NCI-H2227 (cell line): Measurements from ENCODE around the gene PRKCH.

Experiments used
- DNase-seq: peaks from one replicate; lab custom pipeline; 2025; ENCODE audit not compliant: unreplicated experiment; lab: John Stamatoyannopoulos, UW

Gene PRKCH

DNA sequence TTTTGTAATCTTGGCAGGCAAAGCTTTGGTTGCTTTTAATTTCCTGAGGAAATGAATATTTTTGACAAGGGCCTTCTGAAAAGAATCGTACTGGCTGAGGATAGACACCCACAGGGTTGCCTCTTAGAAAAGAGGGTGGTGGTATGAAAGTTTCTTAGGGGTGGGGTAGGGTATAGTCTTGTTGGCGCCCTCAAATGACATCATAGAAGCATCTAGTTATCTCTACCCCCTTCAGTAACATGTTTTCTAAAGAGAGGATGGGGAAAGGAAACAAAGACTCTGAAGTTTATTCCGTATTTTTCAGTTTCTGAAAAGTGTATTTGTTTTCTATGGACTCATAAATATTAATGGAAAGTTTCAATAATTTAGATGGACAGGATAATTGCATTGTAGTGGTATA, 13.7 kb downstream of the PRKCH start:
- no peak for DNase-seq

DNA sequence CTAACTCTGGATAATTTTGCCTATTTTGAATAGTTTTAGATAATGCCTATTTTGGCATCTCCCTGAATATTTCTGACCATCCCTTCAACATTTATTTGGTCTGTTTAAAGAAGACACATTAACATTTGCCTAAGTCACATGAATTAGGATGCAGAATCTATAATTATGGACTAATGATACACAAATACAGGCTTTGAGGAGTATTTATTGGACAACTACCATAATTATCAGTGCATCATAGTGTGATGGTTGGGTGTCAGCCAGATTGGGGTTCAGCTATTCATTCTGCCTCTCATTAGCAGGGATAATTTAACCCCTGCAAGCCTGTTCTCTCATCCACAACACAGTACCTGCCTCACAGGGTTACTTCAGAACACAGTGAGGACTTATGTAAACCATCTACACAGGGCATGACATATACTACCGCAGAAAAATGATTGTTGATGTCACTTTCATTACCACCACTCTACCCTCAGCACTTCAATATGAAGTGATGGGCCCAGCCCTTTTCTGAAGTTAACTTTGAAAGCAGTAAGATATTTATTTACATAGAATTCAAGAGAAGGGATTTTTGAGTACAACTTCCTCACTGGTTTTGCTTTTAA, 14.4 kb downstream of the PRKCH start:
- no peak for DNase-seq

DNA sequence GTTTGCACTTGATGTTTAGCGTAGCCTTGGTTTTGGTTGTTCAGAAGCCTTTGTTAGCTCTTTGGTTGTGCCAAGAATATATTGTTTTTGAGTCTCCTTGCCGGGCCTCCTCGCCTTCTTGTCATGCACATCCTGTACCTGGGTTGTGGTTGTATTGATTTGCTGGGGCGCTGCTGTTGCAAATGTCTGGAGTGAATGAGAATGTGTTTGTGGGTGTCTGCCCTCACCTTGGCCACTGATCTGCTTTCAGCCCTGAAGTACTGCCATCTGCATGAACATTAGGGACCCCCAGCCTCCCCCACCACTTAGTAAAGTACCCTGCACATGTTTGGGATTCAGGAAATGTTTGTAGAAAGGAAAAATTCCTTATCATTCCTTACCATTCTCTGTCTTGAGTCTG, 16.5 kb downstream of the PRKCH start:
- no peak for DNase-seq

DNA sequence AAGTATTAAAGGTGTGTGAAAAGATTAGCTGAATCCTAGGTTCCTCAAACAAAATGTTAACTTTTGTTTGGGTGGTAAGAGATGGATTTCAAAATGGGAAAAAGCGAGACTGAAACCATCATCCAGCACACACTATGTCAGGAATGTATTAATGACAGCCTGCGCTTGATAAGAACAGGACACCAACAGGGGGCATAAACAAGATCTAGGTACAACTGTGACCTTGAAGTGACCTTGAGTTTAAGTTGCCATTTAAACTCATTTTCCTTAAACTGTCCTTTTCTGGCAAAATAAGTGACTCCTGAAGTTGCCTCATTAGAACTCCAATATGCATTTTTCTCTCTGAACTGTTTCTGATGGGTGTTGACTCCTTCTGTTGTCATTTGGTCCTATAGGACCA, 17.1 kb downstream of the PRKCH start:
- no peak for DNase-seq

DNA sequence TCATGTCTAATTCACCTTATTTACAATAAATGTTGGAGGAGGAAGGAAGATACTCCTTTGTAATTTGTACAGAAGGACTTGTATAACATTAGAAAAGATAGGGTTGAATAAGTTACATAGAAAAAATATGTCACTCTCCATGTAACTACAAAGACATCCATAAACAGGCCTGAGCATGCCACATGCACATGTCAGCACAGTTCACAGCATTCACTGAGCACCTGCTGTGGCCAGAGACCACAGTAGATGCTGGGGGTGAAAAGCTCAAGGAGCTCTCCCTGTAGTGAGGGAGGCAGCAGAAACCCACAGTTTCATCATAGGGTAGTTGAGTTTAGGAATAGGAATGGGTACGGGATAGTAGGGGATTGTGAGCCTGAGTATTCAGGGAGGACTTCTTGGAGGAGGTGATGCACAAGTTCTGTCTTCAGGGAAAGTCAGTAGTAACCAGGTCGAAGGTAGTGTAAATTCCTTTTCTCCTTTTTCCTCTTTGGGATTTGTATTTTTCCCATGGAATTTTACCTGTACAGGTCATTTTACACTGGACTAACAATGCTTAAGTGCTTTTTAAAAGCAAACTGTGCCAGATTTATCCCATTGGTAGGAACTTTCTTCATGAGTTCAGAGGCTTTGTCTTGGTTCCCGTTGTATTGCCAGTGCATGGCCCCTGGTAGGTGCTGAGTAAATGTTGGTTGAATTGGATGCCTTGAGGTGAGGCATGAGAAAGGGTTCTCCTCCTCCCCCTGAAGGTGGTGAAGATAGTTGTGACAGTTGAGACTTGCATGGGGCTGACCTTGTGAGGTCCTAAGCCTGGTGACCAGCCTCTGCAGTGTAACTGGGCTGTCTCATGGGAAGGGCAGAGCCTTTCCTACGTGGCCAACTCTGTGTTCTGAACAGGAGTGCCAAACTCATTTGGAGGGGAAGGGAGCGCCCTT, 20.2 kb downstream of the PRKCH start:
- no peak for DNase-seq

DNA sequence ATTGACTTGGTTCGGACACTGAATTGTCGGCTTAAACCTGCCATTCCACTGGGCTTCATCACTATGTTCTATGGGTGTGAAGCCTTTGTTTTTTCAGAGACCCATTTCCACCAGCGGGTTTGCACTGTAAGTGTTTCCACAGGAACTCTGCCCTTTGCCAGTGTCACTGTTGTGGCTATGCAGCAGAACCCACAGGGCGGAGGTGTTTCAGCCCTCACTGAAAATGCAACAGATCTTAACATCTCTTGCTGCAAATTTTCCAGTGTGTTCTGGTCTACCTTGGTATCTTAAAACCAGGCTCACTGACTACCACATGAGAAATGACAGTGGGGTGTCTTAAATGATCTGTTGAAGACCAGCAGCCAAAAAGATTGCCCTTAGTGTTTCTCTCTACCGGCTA, 21.1 kb downstream of the PRKCH start:
- DNase-seq = no peak

DNA sequence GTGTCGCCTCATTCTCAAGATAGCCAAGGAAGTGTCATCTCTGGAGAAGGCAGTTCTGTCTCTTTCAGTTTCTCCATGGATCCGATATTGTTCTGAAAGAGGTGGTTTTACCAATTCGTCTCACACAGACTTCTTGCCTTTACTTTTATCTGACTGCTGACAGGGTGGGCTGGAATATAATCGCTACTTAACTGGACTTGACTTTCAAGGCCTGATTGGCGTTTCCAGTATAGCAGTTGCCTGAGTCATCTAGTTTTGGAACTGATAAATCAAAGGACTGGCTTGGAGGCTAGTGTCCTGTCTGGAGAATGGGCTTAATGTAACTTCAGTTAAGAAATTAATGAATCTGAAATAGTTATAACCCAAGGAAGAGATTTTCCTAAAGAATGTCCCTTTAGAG, 21.6 kb downstream of the PRKCH start:
- DNase-seq = no peak

DNA sequence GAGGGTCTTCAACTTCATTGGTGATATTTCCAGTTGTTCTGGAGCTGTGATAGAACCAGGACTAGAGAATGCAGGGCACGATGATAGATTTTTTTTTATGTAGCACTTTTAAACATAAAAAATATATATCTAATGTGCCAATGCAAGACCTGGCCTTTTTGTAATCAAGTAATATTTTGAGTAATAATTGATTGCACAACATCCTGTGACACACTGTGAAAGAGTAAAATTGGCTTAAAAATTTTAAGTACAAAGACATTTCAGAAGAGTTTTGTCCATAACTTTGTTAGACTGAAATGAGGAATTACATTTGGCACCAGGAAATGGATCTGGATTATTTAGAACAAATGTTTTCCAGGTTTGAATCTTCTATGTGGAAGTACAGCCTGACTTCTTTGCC, 22.1 kb downstream of the PRKCH start:
- DNase-seq = no peak

DNA sequence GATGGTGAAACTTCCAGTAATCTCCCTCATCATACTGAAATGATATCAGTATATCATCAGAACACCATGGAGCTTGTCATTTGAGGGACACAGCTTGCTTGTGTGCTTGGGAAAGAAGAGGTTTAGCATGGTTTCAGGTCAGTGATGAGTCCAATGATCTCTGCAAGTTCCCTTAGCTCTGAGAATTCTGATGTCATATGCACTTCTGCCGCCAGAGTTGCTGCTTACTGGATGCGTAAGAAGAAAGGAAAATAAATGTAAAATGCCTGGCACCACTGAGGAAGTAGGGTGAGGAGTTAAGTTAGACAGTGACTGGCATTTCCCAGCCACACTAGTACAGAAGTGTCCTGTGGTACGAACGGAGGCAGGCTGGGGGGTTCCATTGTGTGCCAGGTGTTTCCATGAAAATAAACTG, 22.6 kb downstream of the PRKCH start:
- DNase-seq = no peak

DNA sequence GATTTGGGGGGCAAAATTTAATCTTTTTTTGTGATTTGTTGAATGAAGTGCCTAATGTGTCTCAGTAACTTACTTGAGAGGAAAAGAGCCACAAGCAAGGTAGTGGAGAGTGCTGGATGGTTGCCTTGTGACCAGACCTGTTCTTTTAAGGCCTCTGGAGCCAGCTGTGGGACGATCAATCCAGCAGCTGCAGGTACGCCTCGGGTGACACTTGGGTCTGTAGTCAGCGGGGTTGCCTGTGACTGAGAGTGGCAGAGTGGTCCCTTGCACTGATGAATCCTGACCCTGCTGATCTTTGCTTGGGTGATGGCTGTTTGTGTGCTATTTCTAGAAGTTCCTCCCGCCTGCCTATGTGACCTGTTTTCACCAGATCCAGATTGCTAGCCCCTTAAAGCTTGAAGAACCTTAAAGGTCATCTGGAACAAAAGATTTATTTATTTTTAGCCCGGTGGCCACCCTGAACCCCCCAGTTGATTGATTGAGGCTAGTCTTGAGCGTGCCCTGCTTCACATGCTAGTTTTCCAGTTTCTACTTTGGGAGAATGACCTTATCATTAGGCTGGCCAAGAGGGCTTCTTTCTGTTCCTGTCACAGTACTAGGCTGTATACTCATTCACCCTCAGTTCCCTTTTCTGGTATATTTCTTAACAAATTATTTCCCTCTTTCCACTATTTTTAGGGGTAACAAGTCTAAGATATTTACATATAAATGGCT, 23.2 kb downstream of the PRKCH start:
- DNase-seq = no peak

DNA sequence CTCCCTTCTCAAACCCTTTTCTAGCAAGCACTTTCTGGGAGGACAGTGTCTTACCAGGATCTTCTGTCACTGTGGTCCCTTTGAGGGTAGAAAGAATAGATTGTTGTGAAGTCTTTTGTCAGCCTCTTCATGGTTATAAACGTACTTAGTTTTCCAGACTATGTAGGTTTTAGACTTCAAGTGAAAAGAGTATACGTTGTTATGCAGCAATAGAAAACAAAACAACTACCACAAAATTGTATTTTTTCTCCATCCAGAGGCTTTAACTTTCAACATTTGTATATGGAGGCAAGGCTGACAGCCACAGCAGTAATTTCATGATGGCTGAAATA, 23.7 kb downstream of the PRKCH start:
- DNase-seq = no peak

DNA sequence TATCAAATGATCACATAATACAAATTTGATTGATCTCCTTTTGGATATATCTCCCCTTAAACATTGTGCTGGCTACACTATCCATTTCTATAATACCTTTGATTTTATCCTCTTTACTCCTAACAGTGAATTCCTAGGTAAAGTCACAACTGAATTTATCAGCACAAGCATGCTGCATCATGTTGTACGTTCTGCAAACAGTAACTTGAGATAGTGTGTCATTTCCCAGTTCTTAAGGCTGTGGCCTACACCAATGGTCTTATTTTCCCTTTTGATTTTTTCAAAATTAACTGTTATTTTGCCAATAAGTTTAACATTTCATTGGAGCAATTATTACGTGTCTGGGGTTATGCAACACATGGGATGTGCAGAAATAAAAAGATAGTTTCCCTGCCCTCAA, 24.8 kb downstream of the PRKCH start:
- no peak for DNase-seq

DNA sequence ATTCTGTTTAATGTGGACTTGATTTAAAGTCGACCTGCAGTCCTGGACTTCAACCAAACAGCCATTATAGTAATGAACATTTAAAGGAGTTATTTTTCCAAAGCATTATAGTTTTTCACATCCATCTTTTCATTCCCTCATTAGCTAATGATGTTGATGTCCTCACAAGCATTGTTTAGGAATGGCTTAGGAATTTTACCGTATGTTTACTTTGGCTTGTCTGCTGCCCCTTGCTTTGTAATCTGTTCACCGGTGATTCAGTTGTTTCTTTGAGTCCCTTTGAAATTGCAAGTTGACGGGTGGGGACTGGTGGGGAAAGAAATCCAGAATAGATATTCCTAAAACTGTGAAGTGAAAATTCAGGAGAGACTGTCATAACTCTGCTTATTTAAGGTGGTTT, 25.4 kb downstream of the PRKCH start:
- DNase-seq = no peak

DNA sequence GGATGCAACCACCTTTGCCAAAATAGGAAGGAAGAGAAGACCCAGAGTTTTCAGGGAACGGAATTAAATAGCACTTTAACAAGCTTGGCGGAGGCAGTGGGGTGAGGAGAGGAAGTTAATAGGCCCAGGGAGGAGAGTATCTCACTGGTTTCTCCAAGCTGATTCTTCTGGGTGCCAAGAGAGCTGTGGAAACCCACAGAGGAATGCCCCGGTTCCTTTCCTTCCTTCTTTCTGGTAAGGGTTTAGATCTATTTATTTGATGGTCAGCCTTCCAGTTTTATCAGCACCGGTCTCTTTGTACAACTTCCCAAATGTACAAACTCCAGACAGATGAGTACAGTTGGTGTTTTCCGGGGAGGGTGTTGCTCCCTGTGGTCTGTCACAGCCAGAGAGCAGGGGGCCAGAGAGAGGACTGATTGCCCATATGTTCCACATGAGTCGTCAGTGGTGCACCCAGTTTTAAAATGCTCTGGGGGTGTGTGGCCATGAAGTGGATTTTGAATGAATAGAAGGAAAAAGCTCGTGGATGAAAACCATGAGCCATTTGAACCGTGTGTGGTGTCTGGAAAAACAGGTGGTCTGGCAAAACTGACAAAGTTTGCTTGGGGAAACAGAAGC, 26.6 kb downstream of the PRKCH start:
- DNase-seq = no peak

DNA sequence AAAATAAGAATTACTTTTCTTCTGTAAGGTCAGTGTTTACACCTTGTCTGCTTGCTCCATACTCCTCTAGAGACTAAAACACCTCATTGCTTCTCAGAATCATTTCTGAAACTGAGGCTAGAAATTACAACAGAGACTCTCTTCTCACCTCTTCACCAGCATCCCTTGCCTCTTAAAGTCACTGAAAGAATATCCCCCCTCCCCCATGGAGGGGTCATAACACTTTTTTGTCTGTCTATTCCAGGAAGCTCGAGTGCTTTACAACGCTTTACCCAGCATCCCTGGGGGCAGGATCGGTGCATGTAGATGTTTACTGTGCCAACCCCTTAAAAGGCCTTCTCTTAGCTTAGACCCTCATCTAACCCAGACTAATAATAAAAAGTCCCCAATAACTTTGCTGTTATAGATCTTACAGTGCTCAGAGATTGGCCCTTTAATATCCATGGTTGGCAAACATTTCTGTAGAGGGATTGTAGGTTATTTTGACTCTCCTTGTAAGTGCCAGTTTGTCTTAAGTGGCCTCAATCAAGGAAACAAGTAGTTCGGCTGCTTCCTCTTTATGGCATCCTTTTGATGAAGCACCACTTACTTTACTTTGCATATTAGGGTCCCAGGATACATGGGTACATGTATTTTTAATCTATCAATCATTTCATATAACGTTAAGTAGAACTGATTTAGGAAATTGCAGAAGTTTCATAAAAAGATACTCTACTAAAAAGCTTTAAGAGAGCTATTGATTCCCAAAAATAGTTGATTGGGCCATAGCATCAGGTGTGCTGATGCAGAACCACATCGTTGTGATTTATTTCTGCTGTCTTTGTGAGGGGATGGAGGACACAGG, 29.3 kb downstream of the PRKCH start:
- DNase-seq = no peak

DNA sequence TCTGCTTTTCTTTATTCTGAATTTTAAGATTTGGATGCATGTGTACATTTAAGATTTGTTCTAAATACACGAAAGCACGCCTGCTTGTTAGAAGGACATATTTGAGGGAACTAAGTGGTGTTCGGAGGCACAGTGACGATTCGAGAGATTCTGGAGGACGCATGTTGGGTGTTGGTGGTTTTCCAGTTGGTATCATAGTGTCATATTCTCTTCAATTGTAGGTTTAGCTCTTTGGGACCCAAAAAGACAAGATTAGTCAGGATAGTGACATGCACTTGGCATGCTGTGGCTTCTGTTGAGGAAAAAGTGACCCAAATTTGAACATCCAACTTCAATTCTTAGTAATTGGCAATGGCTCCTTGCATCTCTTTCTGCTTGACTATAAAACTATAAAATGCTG, 30.1 kb downstream of the PRKCH start:
- no peak for DNase-seq

DNA sequence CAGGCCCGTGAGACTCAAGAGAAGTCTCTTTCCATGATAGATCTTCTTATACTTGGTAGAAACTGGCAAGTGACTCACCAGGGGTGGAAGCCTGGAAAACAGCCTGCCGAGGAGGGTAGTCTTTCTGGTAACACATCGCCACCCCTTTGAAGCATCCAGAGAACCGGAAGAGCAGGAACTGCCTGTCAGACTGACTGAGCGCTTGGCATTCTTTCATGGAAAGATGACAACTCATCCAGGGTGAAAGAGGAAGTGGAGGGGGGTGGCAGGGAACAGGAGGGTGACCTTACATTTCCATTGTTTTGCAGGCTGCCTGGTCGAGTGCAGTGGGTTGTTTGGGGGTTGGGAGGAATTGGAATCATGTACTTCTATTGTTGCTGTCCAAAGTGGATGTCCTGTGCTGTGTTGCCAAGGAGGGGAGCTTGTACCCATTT, 34.5 kb downstream of the PRKCH start:
- DNase-seq = no peak

DNA sequence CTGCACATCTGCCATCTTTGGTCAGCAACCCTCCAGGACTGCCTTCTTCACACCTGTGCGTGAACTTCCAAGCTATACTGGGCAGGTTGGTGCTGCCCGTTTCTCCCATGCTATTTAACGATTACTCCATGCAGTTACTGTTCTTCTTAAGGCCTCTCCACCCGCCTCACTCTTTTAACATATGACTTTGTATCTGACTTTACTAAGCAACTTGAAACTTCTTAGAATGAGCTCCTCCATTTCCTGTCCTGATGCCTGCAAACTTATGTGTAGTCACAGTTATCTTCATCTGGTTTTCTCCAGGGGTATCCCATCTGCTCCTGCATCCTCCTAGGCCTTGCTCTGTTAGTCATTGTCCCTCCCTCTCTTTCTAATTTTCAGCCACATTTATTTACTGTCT, 35.7 kb downstream of the PRKCH start:
- DNase-seq = no peak

DNA sequence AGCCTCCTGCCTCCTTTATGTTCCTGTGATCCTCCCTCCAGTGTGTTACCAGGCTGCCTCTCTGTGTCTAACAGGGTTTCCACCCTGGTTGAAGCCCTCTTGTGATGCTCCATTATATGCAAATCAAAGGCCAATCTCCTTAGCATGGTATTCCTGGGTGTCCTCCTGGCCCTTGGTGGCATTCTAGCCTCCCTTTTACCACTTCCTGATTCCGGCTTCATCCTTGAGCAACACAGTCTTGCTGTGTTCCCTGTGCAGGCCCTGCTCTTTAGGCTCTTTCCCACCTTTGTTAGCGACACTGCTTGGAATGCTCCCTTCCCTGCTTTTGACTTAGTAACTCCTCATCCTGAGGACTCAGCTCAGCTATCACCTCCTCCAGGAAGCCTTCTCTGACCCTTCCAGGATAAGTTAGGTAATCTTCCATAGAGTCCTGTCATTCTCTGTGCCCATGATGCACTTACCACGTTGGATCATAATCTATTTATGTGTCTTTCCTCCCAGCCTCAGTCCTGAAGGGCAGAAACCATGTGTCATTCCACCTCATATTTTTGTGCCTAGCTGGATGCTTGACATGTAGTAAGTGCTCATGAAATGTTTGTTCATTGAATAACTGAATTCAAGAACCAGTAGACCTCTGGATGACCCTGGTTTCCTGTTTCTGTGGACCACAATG, 37.3 kb downstream of the PRKCH start:
- no peak for DNase-seq

DNA sequence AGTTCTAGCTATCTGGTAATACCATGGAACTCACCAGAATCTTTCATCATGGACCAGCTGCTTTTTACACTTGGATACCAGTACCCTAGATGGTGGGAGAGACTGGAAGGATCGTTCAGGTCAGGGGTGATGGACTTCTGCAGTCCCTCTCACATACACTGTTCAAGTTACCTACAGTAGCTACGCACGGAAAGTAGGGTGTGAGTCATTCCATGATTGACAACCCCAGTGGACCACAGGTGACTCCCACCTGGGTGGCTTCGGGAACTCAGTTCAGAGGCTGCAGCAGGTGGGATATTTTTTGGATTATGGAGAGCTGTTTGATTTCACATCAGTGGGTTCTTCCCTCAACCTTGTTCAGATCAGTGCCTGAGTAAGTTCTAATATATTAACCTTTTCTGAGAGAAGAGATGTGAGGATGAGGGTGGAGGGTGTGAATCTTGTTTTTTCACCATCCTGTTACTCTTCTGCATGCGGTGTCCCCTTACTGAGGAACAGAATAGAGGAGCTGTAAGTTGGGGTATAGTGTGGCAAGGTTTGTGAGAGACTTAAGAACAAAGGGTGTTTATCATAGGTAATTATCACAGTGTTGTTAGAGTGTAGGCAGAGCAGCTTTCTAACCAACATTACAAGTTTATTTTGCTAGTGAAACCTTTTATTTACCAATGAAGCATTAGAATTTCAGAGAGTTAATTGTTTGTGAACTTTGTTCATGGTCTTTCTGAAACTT, 39.6 kb downstream of the PRKCH start:
- DNase-seq = no peak
